COLO668 (cell line): ENCODE data around the gene LMO1.

Experiments used
- DNase-seq: peaks from one replicate; lab custom pipeline; 2025; ENCODE audit not compliant: unreplicated experiment; lab: John Stamatoyannopoulos, UW

LMO1 gene

GRCh38 chr11:8249482-8249881, 14.2 kb downstream of the LMO1 start:
- DNase-seq: no peak

- no peak for DNase-seq
These were observed 14.9 kb downstream of the LMO1 start for GRCh38 chr11:8248786-8249185.

GRCh38 chr11:8247312-8247711, 16.4 kb downstream of the LMO1 start:
- DNase-seq: peak; percentile 36

GRCh38 chr11:8243458-8243857, 20.2 kb downstream of the LMO1 start:
- no peak for DNase-seq

- DNase-seq: no peak
These were observed 21.0 kb downstream of the LMO1 start for GRCh38 chr11:8242499-8243280.

GRCh38 chr11:8242118-8242475, 21.6 kb downstream of the LMO1 start:
- DNase-seq: no peak

- DNase-seq: no peak
These were observed 22.1 kb downstream of the LMO1 start for GRCh38 chr11:8241373-8242117.

GRCh38 chr11:8239536-8240228, 24.0 kb downstream of the LMO1 start:
- DNase-seq: no peak

- no peak for DNase-seq
These were observed 24.6 kb downstream of the LMO1 start for GRCh38 chr11:8239040-8239439.

- no peak for DNase-seq
These were observed 26.2 kb downstream of the LMO1 start for GRCh38 chr11:8237453-8237852.

GRCh38 chr11:8235925-8236324, 27.8 kb downstream of the LMO1 start:
- DNase-seq: no peak

GRCh38 chr11:8234910-8235309, 28.8 kb downstream of the LMO1 start:
- DNase-seq: no peak

- peak; percentile 6 for DNase-seq
These were observed 29.3 kb downstream of the LMO1 start for GRCh38 chr11:8234425-8234821.

GRCh38 chr11:8233691-8234424, 29.8 kb downstream of the LMO1 start:
- DNase-seq: peak; percentile 5

- DNase-seq: no peak
These were observed 30.6 kb downstream of the LMO1 start for GRCh38 chr11:8232849-8233606.

GRCh38 chr11:8232414-8232813, 31.3 kb downstream of the LMO1 start:
- no peak for DNase-seq

GRCh38 chr11:8231979-8232378, 31.7 kb downstream of the LMO1 start:
- DNase-seq: no peak

GRCh38 chr11:8230921-8231847, 32.5 kb downstream of the LMO1 start:
- no peak for DNase-seq

GRCh38 chr11:8230178-8230859, 33.4 kb downstream of the LMO1 start:
- DNase-seq: no peak
